Neural progenitor cell (in vitro differentiated cells): ENCODE measurements around the gene IFNG.

Experiments used
- EZH2 ChIP-seq: fragments of 200-600 bp; sonication (generic); IDR thresholded peaks from 2 replicates; pipeline ENCODE4 v1.6.1; 2017; ENCODE audit warnings: antibody characterized with exemption, mild to moderate bottlenecking, moderate library complexity
- TF ChIP-seq, protein P1 (sequence below): fragments of 200-600 bp; sonication (generic); IDR thresholded peaks from 2 replicates; pipeline ENCODE4 v1.5.1; 2017; ENCODE audit warnings: antibody characterized with exemption, mild to moderate bottlenecking

GRCh38 chr12:68122236-68122920 lies 37.2 kb downstream of the IFNG start:
- TF ChIP-seq, protein P1, sequence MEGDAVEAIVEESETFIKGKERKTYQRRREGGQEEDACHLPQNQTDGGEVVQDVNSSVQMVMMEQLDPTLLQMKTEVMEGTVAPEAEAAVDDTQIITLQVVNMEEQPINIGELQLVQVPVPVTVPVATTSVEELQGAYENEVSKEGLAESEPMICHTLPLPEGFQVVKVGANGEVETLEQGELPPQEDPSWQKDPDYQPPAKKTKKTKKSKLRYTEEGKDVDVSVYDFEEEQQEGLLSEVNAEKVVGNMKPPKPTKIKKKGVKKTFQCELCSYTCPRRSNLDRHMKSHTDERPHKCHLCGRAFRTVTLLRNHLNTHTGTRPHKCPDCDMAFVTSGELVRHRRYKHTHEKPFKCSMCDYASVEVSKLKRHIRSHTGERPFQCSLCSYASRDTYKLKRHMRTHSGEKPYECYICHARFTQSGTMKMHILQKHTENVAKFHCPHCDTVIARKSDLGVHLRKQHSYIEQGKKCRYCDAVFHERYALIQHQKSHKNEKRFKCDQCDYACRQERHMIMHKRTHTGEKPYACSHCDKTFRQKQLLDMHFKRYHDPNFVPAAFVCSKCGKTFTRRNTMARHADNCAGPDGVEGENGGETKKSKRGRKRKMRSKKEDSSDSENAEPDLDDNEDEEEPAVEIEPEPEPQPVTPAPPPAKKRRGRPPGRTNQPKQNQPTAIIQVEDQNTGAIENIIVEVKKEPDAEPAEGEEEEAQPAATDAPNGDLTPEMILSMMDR: no peak
- no peak for TF ChIP-seq EZH2
